Ovary (tissue), 9 donors: Measurements from ENCODE around the gene CADPS2. TPM values are rescaled to one million over a fixed set of nuclear protein-coding genes. Genes with fewer than 3 reads are reported as not detected.

ENCODE experiments used
- DNase-seq, 5 donors: peaks; one replicate each; pipeline ENCODE4 v3.0.0-alpha.2; 2019 to 2020
- H3K27ac ChIP-seq, 2 donors: fragments of 200-600 bp; one replicate each; pipeline versions ENCODE4 v1.5.1 to v1.8.0; 2019 to 2022
- H3K27me3 ChIP-seq: fragments of 200-600 bp; one replicate; pipeline ENCODE4 v1.8.0; 2022
- H3K36me3 ChIP-seq: fragments of 200-600 bp; sonication (generic); one replicate; pipeline ENCODE4 v1.5.1; 2019
- H3K4me1 ChIP-seq: one replicate; pipeline ENCODE4 v1.8.1; 2013; ENCODE audit warnings: mild to moderate bottlenecking, moderate library complexity; ENCODE audit not compliant: insufficient read depth
- H3K4me3 ChIP-seq: fragments of 200-600 bp; sonication (generic); one replicate; pipeline ENCODE4 v1.5.1; 2017
- H3K9me3 ChIP-seq, 2 donors: fragments of 200-600 bp in 1 of 2; sonication (generic) in 1 of 2; one replicate each; pipeline versions ENCODE4 v1.5.1 to v1.8.1; 2013 to 2019; ENCODE audit warnings: mild to moderate bottlenecking in 1 of 2, moderate library complexity in 1 of 2
- CTCF ChIP-seq, 3 donors: fragments of 450-650 bp in 2 of 3; fragments of 200-600 bp in 1 of 3; IDR thresholded peaks; one replicate each; pipeline versions ENCODE4 v1.5.1 to v1.8.0; 2016 to 2022; ENCODE audit warnings: antibody characterized with exemption in 3 of 3, mild to moderate bottlenecking in 1 of 3
- EP300 ChIP-seq: sonication (generic); formaldehyde crosslinking; IDR thresholded peaks from one replicate; pipeline ENCODE4 v1.6.1; 2017; ENCODE audit warnings: antibody characterized with exemption
- POLR2A ChIP-seq: fragments of 450-650 bp; IDR thresholded peaks from one replicate; pipeline ENCODE4 v1.6.1; 2017; ENCODE audit warnings: antibody characterized with exemption, mild to moderate bottlenecking, moderate library complexity
- WGBS, 3 donors: extraction: QIAGEN DNeasy Blood & Tissue Kit in 1 of 3; methylation state at CpG; one replicate each; pipeline versions ENCODE4 v1.1.5 to v1.1.7; 2013 to 2017; 5-methylcytosine and 5-hydroxymethylcytosine counted together
- intact Hi-C, 4 donors: fragments of 100-400 bp; cut with DNase I; formaldehyde crosslinking; loops; one replicate each; pipeline versions ENCODE4 v1.11.0 to v1.15.1; 2022 to 2023
- polyA plus RNA-seq, 2 donors: library from polyadenylated mRNA; stranded (reverse); fragments of 200-250 nt in 1 of 2; fragments of 350-450 nt in 1 of 2; fragmentation: Illumina TruSeq in 1 of 2; extraction: RNeasy Lipid Tissue Mini Kit (QIAGEN cat#74804) in 1 of 2; gene quantifications; one replicate each; pipeline ENCODE4 v1.2.3, GENCODE V29; 2013 to 2014
- total RNA-seq, 7 donors: library from RNA; depleted of rRNA in 2 of 7; stranded (reverse); fragments of >200 nt in 2 of 7; fragmentation: NEBNext Ultra II Directional in 3 of 7; extraction: Animal tissue kit (Norgen Biotek cat#: 25700) in 3 of 7; gene quantifications; one replicate each; pipeline versions ENCODE4 v1.1.0 to v1.2.4, GENCODE V29; 2016 to 2023
- donor health status: DM: no; HTN: no; CAD: no; lungs with moderate emphysema.
- donor health status: DM: no; HTN: no; CAD: no.
- donor health status: Bipolar disorder and iron deficiency.
- donor health status: DM: yes; HTN: yes; CAD: no.
- donor health status: DM: no; HTN: no; CAD: no.
- donor health status: DM: yes; HTN: yes; CAD: no.

The CADPS2 gene
- total and polyA plus RNA-seq, 9 donors, result 10.1 to 26.7 (median 16.6) TPM

GRCh38 chr7:122616951-122617350 is 269.3 kb downstream of the CADPS2 start:
- H3K36me3 ChIP-seq, result no peaks in the 10 kb centered on the region
- no peaks in the 10 kb centered on the region for H3K27me3 ChIP-seq
- WGBS, 3 donors, result 9 to 42% (median 16%) methylated on average over 3 of the region's 3 CpGs
- intact Hi-C loops, result no loop called here
- no peak overlapping the region for H3K27ac ChIP-seq
- TF ChIP-seq EP300 (no peak), CTCF (IDR thresholded peaks at IDR 0.05) (no peak), POLR2A (no peak)
- no peaks in the 10 kb centered on the region for H3K9me3 ChIP-seq
- no peak overlapping the region for H3K4me3 ChIP-seq
- no peak for DNase-seq
- no peaks in the 10 kb centered on the region for H3K4me1 ChIP-seq

GRCh38 chr7:122605929-122606328 is 280.3 kb downstream of the CADPS2 start:
- Histone ChIP-seq H3K4me1 (no peaks in the 10 kb centered on the region), H3K4me3 (no peak overlapping the region), H3K36me3 (no peaks in the 10 kb centered on the region), H3K9me3 (no peaks in the 10 kb centered on the region), H3K27ac (no peak overlapping the region), H3K27me3 (no peaks in the 10 kb centered on the region)
- DNase-seq, result no peak
- TF ChIP-seq POLR2A, result no peak
- TF ChIP-seq EP300, result no peak
- 94 to 97% (median 96%) methylated on average over 2 of the region's 2 CpGs for WGBS, 3 donors
- intact Hi-C loops, result no loop called here

- Histone ChIP-seq H3K36me3 (no peaks in the 10 kb centered on the region), H3K9me3 (peaks cover 0 to under 1% of the 10 kb centered on the region in 2 donors), H3K27me3 (no peaks in the 10 kb centered on the region), H3K4me1 (no peaks in the 10 kb centered on the region), H3K27ac (no peak overlapping the region), H3K4me3 (no peak overlapping the region)
- intact Hi-C loops, result no loop called here
- no peak for DNase-seq
- TF ChIP-seq CTCF (IDR thresholded peaks at IDR 0.05) (no peak), EP300 (no peak), POLR2A (no peak)
Observed at GRCh38 chr7:122604251-122604650, 282.0 kb downstream of the CADPS2 start.

GRCh38 chr7:122602800-122603199 is 283.5 kb downstream of the CADPS2 start:
- Histone ChIP-seq H3K4me1 (no peaks in the 10 kb centered on the region), H3K4me3 (no peak overlapping the region), H3K27ac (no peak overlapping the region), H3K27me3 (no peaks in the 10 kb centered on the region), H3K9me3 (peaks cover 0 to 4% of the 10 kb centered on the region in 2 donors), H3K36me3 (no peaks in the 10 kb centered on the region)
- WGBS, 3 donors, result 63 to 82% (median 81%) methylated on average over 2 of the region's 2 CpGs
- intact Hi-C loops, result no loop called here
- DNase-seq, result no peak
- TF ChIP-seq POLR2A, result no peak
- TF ChIP-seq EP300, result no peak
- TF ChIP-seq CTCF (IDR thresholded peaks at IDR 0.05), result no peak

- intact Hi-C loops, result no loop called here
- 32 to 58% (median 34%) methylated on average over 2 of the region's 2 CpGs for WGBS, 3 donors
Observed at GRCh38 chr7:122600630-122601029, 285.6 kb downstream of the CADPS2 start.

More at GRCh38 chr7:122600630-122601029, 285.6 kb downstream of the CADPS2 start:
- Histone ChIP-seq H3K4me3 (no peak overlapping the region), H3K27me3 (no peaks in the 10 kb centered on the region), H3K27ac (no peak overlapping the region), H3K4me1 (no peaks in the 10 kb centered on the region), H3K9me3 (peaks cover 0 to 4% of the 10 kb centered on the region in 2 donors), H3K36me3 (no peaks in the 10 kb centered on the region)
- no peak for DNase-seq
- no peak for TF ChIP-seq POLR2A
- no peak for TF ChIP-seq EP300
- no peak for TF ChIP-seq CTCF (IDR thresholded peaks at IDR 0.05)
